Neural crest cell (in vitro differentiated cells): ENCODE results near the gene UBE2I. TPM values are rescaled to one million over a fixed set of nuclear protein-coding genes. Genes with fewer than 3 reads are reported as not detected.

Source experiments
- DNase-seq: peaks from one replicate; pipeline ENCODE4 v3.0.0; 2021; ENCODE audit warnings: low read depth, mixed read lengths, low spot score
- H3K27ac Mint-ChIP-seq: one replicate; pipeline ENCODE4 v1.8.0; 2021; ENCODE audit warnings: mild to moderate bottlenecking, mixed read lengths; ENCODE audit not compliant: unreplicated experiment
- H3K27me3 Mint-ChIP-seq: 2 replicates; pipeline ENCODE4 v1.8.0; 2021; ENCODE audit warnings: low read depth, mild to moderate bottlenecking, mixed read lengths
- H3K36me3 Mint-ChIP-seq: 2 replicates; pipeline ENCODE4 v1.8.0; 2021; ENCODE audit warnings: low read depth, mild to moderate bottlenecking, mixed read lengths
- H3K4me1 Mint-ChIP-seq: 2 replicates; pipeline ENCODE4 v1.8.0; 2021; ENCODE audit warnings: mixed read lengths
- H3K4me3 Mint-ChIP-seq: one replicate; pipeline ENCODE4 v1.8.0; 2021; ENCODE audit warnings: mild to moderate bottlenecking, mixed read lengths
- H3K9me3 Mint-ChIP-seq: 2 replicates; pipeline ENCODE4 v1.8.0; 2021; ENCODE audit warnings: mixed read lengths
- total RNA-seq: library from RNA; stranded (reverse); gene quantifications from 2 replicates; pipeline ENCODE4 v1.2.1, GENCODE V29; 2021
- TF ChIP-seq, protein P1 (sequence below): fragments of 200-600 bp; sonication (generic); conservative IDR thresholded peaks from 2 replicates; pipeline ENCODE4 v1.5.0; 2021; ENCODE audit warnings: antibody characterized with exemption, mild to moderate bottlenecking

UBE2I gene
- total RNA-seq, 1 donor from 2014 or later: 301 TPM

- Mint-ChIP-seq H3K4me3 (no peak overlapping the region), H3K9me3 (no peaks in the 10 kb centered on the region)
- DNase-seq: no peak
Observed at GRCh38 chr16:1372292-1372950, 63.0 kb downstream of the UBE2I start.

DNA sequence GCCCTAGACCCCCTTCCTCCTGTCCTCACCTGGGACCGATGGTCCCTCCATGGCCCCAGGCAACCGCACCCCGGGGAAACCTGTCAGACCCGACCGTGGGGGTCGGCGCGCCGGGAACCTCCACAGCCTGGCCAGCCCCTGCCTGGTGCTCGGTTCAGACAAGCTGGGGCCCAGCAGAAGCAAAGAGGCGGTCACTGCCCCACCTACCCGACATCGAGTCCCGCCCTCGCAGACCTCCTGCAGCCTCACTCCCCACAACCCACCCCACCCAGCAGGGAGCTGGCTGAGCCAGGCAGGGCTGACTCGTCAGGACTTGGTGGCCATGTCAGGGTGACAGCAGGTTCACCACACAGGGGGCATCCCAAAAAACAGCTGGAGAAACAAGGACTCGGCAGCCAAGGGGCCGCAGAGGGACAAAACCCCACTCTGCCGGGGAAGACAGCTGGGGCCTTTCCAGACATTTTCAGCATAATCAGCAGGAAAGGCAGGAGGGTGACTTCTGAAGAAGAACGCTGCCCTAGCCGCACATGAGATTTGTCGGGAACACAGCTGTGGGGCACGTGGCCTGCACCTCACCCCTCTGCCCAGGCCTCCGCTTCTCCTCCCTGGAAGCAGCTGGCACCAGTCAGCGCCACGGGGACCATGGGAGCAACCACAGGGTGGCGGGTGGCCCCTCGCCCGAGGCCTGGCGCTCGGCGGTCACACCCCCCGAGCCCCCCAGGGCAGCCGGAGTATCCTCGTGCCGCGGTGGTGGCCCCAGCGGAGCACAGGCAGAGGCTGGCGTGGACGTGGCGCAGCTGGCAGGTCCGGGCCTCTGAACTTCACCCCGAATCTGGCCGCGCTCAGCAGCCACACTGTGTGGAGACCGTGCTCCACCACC is 65.2 kb downstream of the UBE2I start:
- Mint-ChIP-seq H3K4me1 (peaks cover 14% of the 10 kb centered on the region), H3K27me3 (peaks cover 2% of the 10 kb centered on the region), H3K4me3 (no peak overlapping the region), H3K36me3 (no peaks in the 10 kb centered on the region), H3K9me3 (no peaks in the 10 kb centered on the region), H3K27ac (no peak overlapping the region)
- DNase-seq: no peak
- TF ChIP-seq, protein P1, sequence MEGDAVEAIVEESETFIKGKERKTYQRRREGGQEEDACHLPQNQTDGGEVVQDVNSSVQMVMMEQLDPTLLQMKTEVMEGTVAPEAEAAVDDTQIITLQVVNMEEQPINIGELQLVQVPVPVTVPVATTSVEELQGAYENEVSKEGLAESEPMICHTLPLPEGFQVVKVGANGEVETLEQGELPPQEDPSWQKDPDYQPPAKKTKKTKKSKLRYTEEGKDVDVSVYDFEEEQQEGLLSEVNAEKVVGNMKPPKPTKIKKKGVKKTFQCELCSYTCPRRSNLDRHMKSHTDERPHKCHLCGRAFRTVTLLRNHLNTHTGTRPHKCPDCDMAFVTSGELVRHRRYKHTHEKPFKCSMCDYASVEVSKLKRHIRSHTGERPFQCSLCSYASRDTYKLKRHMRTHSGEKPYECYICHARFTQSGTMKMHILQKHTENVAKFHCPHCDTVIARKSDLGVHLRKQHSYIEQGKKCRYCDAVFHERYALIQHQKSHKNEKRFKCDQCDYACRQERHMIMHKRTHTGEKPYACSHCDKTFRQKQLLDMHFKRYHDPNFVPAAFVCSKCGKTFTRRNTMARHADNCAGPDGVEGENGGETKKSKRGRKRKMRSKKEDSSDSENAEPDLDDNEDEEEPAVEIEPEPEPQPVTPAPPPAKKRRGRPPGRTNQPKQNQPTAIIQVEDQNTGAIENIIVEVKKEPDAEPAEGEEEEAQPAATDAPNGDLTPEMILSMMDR: no peak

More at GRCh38 chr16:1372292-1372950, 63.0 kb downstream of the UBE2I start:
- Mint-ChIP-seq H3K27me3 (no peaks in the 10 kb centered on the region), H3K4me1 (no peaks in the 10 kb centered on the region), H3K27ac (no peak overlapping the region), H3K36me3 (no peaks in the 10 kb centered on the region)
- TF ChIP-seq, protein P1: no peak

GRCh38 chr16:1375298-1375640 is 65.8 kb downstream of the UBE2I start:
- peaks cover 2% of the 10 kb centered on the region for H3K27me3 Mint-ChIP-seq

GRCh38 chr16:1375741-1376410 is 66.4 kb downstream of the UBE2I start:
- Mint-ChIP-seq H3K4me3 (no peak overlapping the region), H3K9me3 (no peaks in the 10 kb centered on the region), H3K4me1 (peaks cover 19% of the 10 kb centered on the region), H3K27ac (no peak overlapping the region), H3K36me3 (no peaks in the 10 kb centered on the region), H3K27me3 (peaks cover 2% of the 10 kb centered on the region)
- TF ChIP-seq, protein P1: no peak
- DNase-seq: no peak

More at GRCh38 chr16:1375298-1375640, 65.8 kb downstream of the UBE2I start:
- Mint-ChIP-seq H3K36me3 (no peaks in the 10 kb centered on the region), H3K27ac (no peak overlapping the region), H3K9me3 (no peaks in the 10 kb centered on the region), H3K4me1 (peaks cover 19% of the 10 kb centered on the region), H3K4me3 (no peak overlapping the region)
- DNase-seq: no peak
- TF ChIP-seq, protein P1: no peak

Other genes with a start within 250 kb of the UBE2I start
- gene SSTR5, start 236.9 kb upstream of the UBE2I start, total RNA-seq: not detected in 2 replicates
- gene C1QTNF8, start 213.4 kb upstream of the UBE2I start, total RNA-seq: 0.19 and 0.30 TPM in 2 replicates
- 10.7 and 13.2 TPM in 2 replicates for gene CACNA1H, start 156.5 kb upstream of the UBE2I start, total RNA-seq
- not detected in 2 replicates for gene TPSG1, start 84.4 kb upstream of the UBE2I start, total RNA-seq
- gene TPSB2, start 79.5 kb upstream of the UBE2I start, total RNA-seq: not detected in 2 replicates
- not detected in 2 replicates for gene TPSAB1, start 68.9 kb upstream of the UBE2I start, total RNA-seq
- gene TPSD1, start 53.6 kb upstream of the UBE2I start, total RNA-seq: not detected in 2 replicates
- gene BAIAP3, start 24.0 kb downstream of the UBE2I start, total RNA-seq: 3.4 and 4.0 TPM in 2 replicates
- 65.6 and 66.2 TPM in 2 replicates for gene TSR3, start 42.2 kb downstream of the UBE2I start, total RNA-seq
- 32.8 and 38.3 TPM in 2 replicates for gene GNPTG, start 42.3 kb downstream of the UBE2I start, total RNA-seq
- gene UNKL, start 105.1 kb downstream of the UBE2I start, total RNA-seq: 18.6 and 26.2 TPM in 2 replicates
- 17.1 and 17.8 TPM in 2 replicates for gene UQCC4, start 111.1 kb downstream of the UBE2I start, total RNA-seq
- not detected in 2 replicates for gene PERCC1, start 121.4 kb downstream of the UBE2I start, total RNA-seq
- 1.2 and 1.9 TPM in 2 replicates for gene CCDC154, start 134.9 kb downstream of the UBE2I start, total RNA-seq
- gene CLCN7, start 165.4 kb downstream of the UBE2I start, total RNA-seq: 74.5 and 82.4 TPM in 2 replicates
- gene PTX4, start 179.3 kb downstream of the UBE2I start, total RNA-seq: 0.28 TPM in 1 of 2 replicates, not detected in the other
- 77.9 and 87.5 TPM in 2 replicates for gene TELO2, start 183.7 kb downstream of the UBE2I start, total RNA-seq
- 0.98 and 1.3 TPM in 2 replicates for gene TMEM204, start 224.0 kb downstream of the UBE2I start, total RNA-seq